ENCODE results near the gene PCDHAC1.
A peak's percentile ranks its signal among the peaks of the same experiment; 100 is the strongest.

GRCh38 chr5:140966293-140967225, 40.5 kb downstream of the PCDHAC1 start, which contains the start of gene PCDHAC2:
- TF ChIP-seq CTCF (IDR thresholded peaks at IDR 0.05) = no peak
- TF ChIP-seq POLR2A (IDR thresholded peaks at IDR 0.05) = peak in 1 of 2 donors; percentile 37
